ENCODE results near the gene TFR2.

The TFR2 gene

DNA sequence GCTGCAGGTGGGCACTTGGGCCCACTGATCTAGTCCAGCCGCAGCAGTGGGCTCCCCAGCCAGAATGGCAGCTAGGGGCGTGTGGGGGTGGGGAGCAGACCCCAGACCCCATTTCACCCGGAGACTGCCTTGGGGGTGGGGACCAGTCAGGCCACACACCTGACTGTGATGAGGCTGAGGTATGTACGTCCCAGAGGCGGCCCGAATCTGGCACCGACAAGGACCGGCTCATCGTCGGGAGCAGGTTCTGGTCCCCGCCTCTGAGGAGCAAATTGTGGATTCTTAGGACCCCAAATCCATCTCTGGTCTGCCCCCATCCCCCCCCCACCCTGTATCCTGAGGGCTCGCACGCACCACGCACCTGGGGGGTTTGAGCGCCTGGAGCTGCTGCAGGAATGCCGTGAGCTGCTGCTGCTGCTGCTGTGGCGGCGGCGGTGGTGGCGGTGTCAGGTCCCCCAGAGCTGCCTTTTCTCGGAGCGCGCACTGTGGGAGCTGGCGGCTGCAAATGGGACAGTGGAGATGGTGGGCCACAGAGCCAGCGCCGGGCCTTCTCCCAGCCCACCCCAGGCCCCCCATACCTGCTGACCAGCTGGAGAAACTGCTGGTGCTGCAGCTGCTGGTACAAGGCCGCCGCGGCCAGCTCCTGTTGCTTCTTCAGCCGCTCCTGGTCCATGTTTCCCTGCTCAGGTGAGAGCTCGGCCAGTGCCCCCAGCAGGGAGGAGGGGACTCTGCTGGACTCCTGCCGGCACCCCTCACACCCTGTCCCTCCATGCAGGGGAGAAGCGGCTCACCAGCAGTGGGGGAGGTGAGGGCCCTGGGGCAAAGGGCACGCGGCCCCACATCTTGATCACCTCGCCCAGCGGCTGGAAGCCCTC lies 42.5 kb upstream of the TFR2 start:
- Histone ChIP-seq H3K27me3 (no peaks in the 10 kb centered on the region), H3K4me3 (no peak overlapping the region), H3K27ac (no peak overlapping the region), H3K36me3 (peaks cover 72 to 99% (median 90%) of the 10 kb centered on the region in 3 donors), H3K9me3 (no peaks in the 10 kb centered on the region), H3K4me1 (peaks cover 0 to 27% (median 8%) of the 10 kb centered on the region in 4 donors)
- TF ChIP-seq, protein P1, sequence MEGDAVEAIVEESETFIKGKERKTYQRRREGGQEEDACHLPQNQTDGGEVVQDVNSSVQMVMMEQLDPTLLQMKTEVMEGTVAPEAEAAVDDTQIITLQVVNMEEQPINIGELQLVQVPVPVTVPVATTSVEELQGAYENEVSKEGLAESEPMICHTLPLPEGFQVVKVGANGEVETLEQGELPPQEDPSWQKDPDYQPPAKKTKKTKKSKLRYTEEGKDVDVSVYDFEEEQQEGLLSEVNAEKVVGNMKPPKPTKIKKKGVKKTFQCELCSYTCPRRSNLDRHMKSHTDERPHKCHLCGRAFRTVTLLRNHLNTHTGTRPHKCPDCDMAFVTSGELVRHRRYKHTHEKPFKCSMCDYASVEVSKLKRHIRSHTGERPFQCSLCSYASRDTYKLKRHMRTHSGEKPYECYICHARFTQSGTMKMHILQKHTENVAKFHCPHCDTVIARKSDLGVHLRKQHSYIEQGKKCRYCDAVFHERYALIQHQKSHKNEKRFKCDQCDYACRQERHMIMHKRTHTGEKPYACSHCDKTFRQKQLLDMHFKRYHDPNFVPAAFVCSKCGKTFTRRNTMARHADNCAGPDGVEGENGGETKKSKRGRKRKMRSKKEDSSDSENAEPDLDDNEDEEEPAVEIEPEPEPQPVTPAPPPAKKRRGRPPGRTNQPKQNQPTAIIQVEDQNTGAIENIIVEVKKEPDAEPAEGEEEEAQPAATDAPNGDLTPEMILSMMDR (IDR thresholded peaks at IDR 0.05) = no peak
- intact Hi-C loops (cut with DNase I; ENCODE audit: low total_unique reads) = no loop called here
- no peak for DNase-seq

DNA sequence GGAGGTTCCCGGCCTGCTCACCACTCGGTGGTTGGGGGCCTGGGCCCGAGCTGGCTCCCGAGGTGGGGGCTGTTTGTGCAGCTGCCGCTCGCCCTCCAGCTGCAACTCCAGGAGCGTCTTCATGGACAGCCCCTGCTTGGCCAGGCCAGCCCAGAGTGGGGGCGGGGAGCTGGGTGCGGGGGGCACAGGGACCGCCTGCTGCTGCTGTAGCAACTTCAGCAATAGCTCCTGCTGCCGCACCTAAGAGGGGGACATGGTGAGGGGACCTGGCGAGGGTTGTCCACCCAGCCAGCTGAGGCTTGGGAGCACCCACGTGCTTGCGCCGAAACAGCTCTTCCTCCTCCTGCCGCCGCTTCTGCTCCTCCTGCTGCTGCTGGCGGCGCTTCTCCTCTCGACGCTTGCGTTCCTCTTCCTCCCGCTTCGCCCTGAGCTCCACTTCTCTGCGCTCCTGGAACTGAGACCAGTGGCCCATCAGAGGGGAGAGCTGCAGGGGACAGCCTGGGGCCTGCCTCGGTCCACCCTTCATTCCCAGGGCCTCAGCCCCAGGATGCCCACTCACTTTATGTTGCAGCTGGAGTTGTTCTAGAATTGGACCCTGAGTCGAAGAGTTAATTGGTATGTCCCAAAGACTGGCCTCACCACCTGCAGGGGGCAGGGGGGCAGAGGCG lies 41.8 kb upstream of the TFR2 start:
- Histone ChIP-seq H3K36me3 (peaks cover 79 to 99% (median 92%) of the 10 kb centered on the region in 3 donors), H3K9me3 (no peaks in the 10 kb centered on the region), H3K27ac (no peak overlapping the region), H3K4me3 (no peak overlapping the region), H3K27me3 (no peaks in the 10 kb centered on the region), H3K4me1 (peaks cover 0 to 25% (median 5%) of the 10 kb centered on the region in 4 donors)
- no peak for DNase-seq
- intact Hi-C loops (cut with DNase I; ENCODE audit: low total_unique reads) = no loop called here
- TF ChIP-seq, protein P1 (IDR thresholded peaks at IDR 0.05) = no peak

DNA sequence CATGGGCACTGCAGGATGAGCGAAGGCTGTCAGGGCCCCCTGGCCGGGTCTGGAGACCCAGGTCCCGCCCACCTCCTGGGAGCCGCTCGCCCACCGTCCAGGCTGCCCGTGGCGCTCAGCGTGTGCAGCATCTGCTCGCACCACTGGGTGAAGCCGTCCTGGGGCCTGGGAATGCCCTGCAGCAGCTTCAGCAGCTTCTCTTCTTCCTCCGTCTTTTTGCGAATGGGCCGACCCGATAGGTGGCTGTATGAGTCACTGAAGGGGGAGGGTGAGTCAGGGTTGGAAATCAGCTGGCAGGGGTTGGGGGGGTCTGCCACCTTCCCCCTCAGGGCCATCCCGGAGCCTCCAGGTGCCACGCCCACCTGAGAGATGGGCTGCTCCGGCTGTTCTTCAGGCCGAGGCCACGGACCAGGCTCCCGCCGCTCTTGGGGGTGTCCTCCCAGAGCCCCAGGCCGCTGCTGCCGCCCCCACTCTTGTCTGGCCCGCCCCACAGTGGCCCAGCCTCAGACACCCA lies 40.9 kb upstream of the TFR2 start:
- intact Hi-C loops (cut with DNase I; ENCODE audit: low total_unique reads) = no loop called here

DNA sequence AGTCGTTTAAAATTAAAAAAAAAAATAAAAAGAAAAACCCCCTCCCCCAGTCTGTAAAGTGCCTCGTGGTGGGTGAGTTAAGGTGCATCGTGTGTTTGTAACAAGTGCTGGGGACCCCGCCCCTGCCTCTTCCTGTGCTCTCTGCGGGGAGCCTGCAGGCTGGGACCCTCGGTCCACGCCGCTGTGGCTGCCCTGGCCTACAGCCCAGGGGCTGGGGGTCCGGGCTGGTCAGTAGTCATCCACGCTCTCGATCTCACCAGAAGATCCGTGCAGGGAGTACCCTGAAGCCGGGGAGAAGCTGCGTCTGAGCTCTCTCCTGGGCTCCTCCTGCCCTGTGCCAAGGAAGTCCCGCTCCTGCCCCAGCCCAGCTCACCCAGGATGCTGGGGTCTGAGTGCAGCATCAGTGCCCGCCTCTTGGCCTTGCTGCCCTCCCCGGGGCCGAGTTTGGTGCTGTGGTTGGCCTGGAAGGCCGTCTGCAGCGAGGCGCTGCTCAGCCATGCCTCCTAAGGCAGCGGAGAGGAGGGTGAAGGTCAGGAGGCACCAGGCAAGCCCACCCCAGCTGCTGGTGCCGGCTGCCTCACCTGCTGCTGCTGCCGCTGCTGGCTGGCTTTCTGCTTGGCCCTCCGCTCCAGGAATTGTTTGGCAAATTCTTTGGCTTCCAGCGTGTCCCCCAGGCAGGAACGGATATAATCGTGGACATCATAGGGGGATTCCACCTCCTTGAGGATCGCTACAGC lies 40.3 kb upstream of the TFR2 start:
- TF ChIP-seq, protein P1 (IDR thresholded peaks at IDR 0.05) = no peak
- Histone ChIP-seq H3K4me3 (no peak overlapping the region), H3K4me1 (peaks cover 0 to 23% (median 4%) of the 10 kb centered on the region in 4 donors), H3K9me3 (no peaks in the 10 kb centered on the region), H3K36me3 (peaks cover 79 to 99% (median 92%) of the 10 kb centered on the region in 3 donors), H3K27ac (no peak overlapping the region), H3K27me3 (no peaks in the 10 kb centered on the region)
- DNase-seq = no peak
- intact Hi-C loops (cut with DNase I; ENCODE audit: low total_unique reads) = no loop called here

More for the DNA sequence above, 40.9 kb upstream of the TFR2 start:
- H3K36me3 ChIP-seq = peaks cover 79 to 99% (median 92%) of the 10 kb centered on the region in 3 donors
- no peak overlapping the region for H3K27ac ChIP-seq
- no peak for DNase-seq
- H3K4me1 ChIP-seq = peaks cover 0 to 19% (median 3%) of the 10 kb centered on the region in 4 donors
- H3K4me3 ChIP-seq = no peak overlapping the region
- H3K27me3 ChIP-seq = no peaks in the 10 kb centered on the region
- TF ChIP-seq, protein P1 (IDR thresholded peaks at IDR 0.05) = no peak
- H3K9me3 ChIP-seq = no peaks in the 10 kb centered on the region

DNA sequence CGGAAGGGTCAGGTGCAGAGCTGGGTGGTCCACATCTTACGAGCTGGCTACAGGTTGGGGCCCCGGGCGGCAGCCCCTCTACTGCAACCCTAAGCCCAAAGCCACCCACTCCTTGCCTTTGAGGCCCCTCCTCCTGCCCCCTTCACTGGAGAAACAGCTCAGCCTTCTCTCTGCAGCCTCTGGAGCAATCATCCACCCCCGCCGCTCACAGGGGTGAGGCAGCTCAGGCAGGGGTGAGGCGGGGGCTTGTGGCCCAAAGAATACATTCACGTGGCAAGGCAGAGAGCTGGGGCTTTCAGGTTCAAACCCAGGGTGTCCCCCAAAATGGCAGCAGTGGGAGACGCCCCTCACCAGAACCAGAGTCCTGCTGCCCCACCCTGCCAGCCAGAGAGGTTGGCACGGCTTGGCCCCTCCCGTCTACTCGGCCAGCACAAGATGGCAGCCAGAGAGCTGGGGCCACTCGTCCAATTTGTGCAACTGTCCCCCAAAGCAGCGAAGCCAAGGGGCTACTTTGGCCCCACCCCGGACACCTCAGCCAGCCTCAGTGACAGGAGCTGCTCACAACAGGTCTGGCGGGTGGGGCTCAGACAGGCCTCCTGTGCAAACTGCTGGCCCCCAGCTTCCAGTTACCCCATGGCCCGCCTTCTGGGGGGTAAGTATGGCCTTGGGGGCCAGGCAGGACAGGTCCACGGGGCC lies 39.4 kb upstream of the TFR2 start:
- peaks cover 72 to 93% (median 87%) of the 10 kb centered on the region in 3 donors for H3K36me3 ChIP-seq
- H3K4me1 ChIP-seq = peaks cover 0 to 32% (median 12%) of the 10 kb centered on the region in 4 donors
- peak in 1 of 2 donors; percentile 69 for DNase-seq
- H3K27ac ChIP-seq = peak overlapping the region in 1 of 2 donors; percentile 36
- H3K27me3 ChIP-seq = no peaks in the 10 kb centered on the region
- H3K9me3 ChIP-seq = no peaks in the 10 kb centered on the region
- intact Hi-C loops (cut with DNase I; ENCODE audit: low total_unique reads) = no loop called here
- no peak overlapping the region for H3K4me3 ChIP-seq
- TF ChIP-seq, protein P1 (IDR thresholded peaks at IDR 0.05) = no peak
